ENCODE measurements around the gene PRTG. TPM values are rescaled to one million over a fixed set of nuclear protein-coding genes. Genes with fewer than 3 reads are reported as not detected.

Gene PRTG
- total and polyA plus RNA-seq, 2 donors (not counting 3 experiments of a cell fraction or from before 2014, with no cell fraction given) = 3.4 to 12.4 TPM

DNA sequence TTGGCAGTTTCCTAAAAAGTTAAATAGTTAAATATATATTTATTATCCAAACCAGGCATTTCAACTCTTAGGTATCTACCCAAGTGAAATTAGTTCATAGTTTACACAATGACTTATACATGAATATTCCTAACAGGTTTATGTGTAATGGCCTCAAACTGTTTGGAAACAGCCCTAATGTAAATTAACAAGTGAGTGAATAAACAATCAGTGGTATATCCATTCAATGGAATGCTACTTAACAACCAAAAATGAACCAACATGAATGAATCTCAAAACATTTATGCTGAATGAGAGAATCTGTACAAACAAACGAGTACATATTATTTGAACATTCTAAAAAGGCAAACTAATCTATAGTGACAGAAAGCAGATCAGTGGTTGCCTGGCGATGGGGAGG is 33.5 kb downstream of the PRTG start:
- no peak overlapping the region for H2AFZ ChIP-seq (ENCODE audit: low read depth, low read length)
- no peak overlapping the region for H3K4me2 ChIP-seq (ENCODE audit: insufficient read depth, low read length)
- no peaks in the 10 kb centered on the region for H3K9me1 ChIP-seq (replicated peaks; ENCODE audit: control insufficient read depth, extremely low read depth, insufficient read depth, low read length)
- dilution Hi-C loops (cut with MboI; ENCODE audit: extremely low pct_ligation_motif_present, low sequenced_read_pairs) = no loop called here
- no peaks in the 10 kb centered on the region for H3K79me2 ChIP-seq (ENCODE audit: control insufficient read depth, insufficient read depth, low read length)
- TF ChIP-seq, protein P1, sequence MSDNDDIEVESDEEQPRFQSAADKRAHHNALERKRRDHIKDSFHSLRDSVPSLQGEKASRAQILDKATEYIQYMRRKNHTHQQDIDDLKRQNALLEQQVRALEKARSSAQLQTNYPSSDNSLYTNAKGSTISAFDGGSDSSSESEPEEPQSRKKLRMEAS (IDR thresholded peaks at IDR 0.05; ENCODE audit: insufficient read depth, insufficient read length) = no peak
- no peak for TF ChIP-seq MYC (IDR thresholded peaks at IDR 0.05; ENCODE audit: low read depth, low read length)
- no peak for TF ChIP-seq FOS (IDR thresholded peaks at IDR 0.05; ENCODE audit: borderline replicate concordance, insufficient read depth, low read length)
- no peak for TF ChIP-seq POLR2A (IDR thresholded peaks at IDR 0.05; ENCODE audit: low read depth, low read length)
- TF ChIP-seq GATA2 (IDR thresholded peaks at IDR 0.05; ENCODE audit: insufficient read depth, insufficient read length, low read depth, low read length) = no peak
- no peak for TF ChIP-seq POLR2AphosphoS5 (IDR thresholded peaks at IDR 0.05; ENCODE audit: insufficient read depth, low read depth, low read length)
- TF ChIP-seq JUN (IDR thresholded peaks at IDR 0.05; ENCODE audit: borderline replicate concordance, insufficient read depth, insufficient read length, low read depth) = no peak
- TF ChIP-seq EZH2 (IDR thresholded peaks at IDR 0.05; ENCODE audit: borderline replicate concordance, low read depth, low read length, severe bottlenecking) = no peak
- TF ChIP-seq, protein P2, sequence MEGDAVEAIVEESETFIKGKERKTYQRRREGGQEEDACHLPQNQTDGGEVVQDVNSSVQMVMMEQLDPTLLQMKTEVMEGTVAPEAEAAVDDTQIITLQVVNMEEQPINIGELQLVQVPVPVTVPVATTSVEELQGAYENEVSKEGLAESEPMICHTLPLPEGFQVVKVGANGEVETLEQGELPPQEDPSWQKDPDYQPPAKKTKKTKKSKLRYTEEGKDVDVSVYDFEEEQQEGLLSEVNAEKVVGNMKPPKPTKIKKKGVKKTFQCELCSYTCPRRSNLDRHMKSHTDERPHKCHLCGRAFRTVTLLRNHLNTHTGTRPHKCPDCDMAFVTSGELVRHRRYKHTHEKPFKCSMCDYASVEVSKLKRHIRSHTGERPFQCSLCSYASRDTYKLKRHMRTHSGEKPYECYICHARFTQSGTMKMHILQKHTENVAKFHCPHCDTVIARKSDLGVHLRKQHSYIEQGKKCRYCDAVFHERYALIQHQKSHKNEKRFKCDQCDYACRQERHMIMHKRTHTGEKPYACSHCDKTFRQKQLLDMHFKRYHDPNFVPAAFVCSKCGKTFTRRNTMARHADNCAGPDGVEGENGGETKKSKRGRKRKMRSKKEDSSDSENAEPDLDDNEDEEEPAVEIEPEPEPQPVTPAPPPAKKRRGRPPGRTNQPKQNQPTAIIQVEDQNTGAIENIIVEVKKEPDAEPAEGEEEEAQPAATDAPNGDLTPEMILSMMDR (IDR thresholded peaks at IDR 0.05; ENCODE audit: extremely low read depth in 1 of 2, insufficient read depth in 1 of 2, low read depth in 1 of 2, low read length in 2 of 2) = no peak
- H3K36me3 ChIP-seq (ENCODE audit: control insufficient read depth in 2 of 2, extremely low read depth in 1 of 2, insufficient read depth in 2 of 2, low read length in 2 of 2) = no peaks in the 10 kb centered on the region
- ChIA-PET POLR2A (no interaction called here), CTCF (no interaction called here)
- H3K9me3 ChIP-seq (replicated peaks; ENCODE audit: control insufficient read depth, insufficient read depth, low read length) = no peaks in the 10 kb centered on the region
- no peak for DNase-seq (ENCODE audit: low read depth, low spot score)
- no peak for FAIRE-seq
- H3K4me3 ChIP-seq (replicated peaks in 1 of 3; ENCODE audit: insufficient read depth in 1 of 3, low read depth in 1 of 3, low read length in 3 of 3) = no peak overlapping the region
- no peaks in the 10 kb centered on the region for H4K20me1 ChIP-seq (replicated peaks; ENCODE audit: control insufficient read depth, extremely low read depth, insufficient read depth, low read length)
- intact Hi-C loops (cut with micrococcal nuclease) = no loop called here
- no peaks in the 10 kb centered on the region for H3K4me1 ChIP-seq (ENCODE audit: control insufficient read depth, extremely low read depth, insufficient read depth, low read length)
- no peak overlapping the region for H3K9ac ChIP-seq (replicated peaks; ENCODE audit: extremely low read depth, insufficient read depth, low read length)
- BruUV-seq (replicated peaks) = no TSS peak
- H3K27ac ChIP-seq (ENCODE audit: insufficient read depth, low read depth, low read length) = no peak overlapping the region
- H3K27me3 ChIP-seq (ENCODE audit: control insufficient read depth in 2 of 2, insufficient read depth in 2 of 2, low read length in 2 of 2) = no peaks in the 10 kb centered on the region

All from endothelial cell of umbilical vein (primary cell).